ENCODE data around the gene MYOCD. TPM values are rescaled to one million over a fixed set of nuclear protein-coding genes. Genes with fewer than 3 reads are reported as not detected.

The MYOCD gene
- total and polyA plus RNA-seq, 12 donors: 7.0 to 111 (median 45.2) TPM

GRCh38 chr17:12693640-12694039 is 27.9 kb downstream of the MYOCD start:
- 39 to 48% methylated on average over 1 of the region's 1 CpG for WGBS, 2 donors

GRCh38 chr17:12706070-12706469 is 40.4 kb downstream of the MYOCD start:
- Histone ChIP-seq H3K4me1 (peaks cover 0 to 10% (median 0%) of the 10 kb centered on the region in 9 donors), H3K36me3 (peaks cover 0 to 15% (median 0%) of the 10 kb centered on the region in 9 donors), H3K27ac (peak overlapping the region in 2 of 10 donors; percentile 8 to 18), H3K27me3 (no peaks in the 10 kb centered on the region), H3K9me3 (peaks cover 0 to 7% (median 0%) of the 10 kb centered on the region in 11 donors), H3K4me3 (no peak overlapping the region)
- WGBS, 2 donors: 58 to 61% methylated on average over 4 of the region's 4 CpGs
- no peak for DNase-seq
- no peak for ATAC-seq
- intact Hi-C loops (cut with DNase I): no loop called here
- no peak for TF ChIP-seq CTCF (IDR thresholded peaks at IDR 0.05)

More at GRCh38 chr17:12693640-12694039, 27.9 kb downstream of the MYOCD start:
- H3K4me1 ChIP-seq: peaks cover 0 to 38% (median 8%) of the 10 kb centered on the region in 9 donors
- H3K36me3 ChIP-seq: no peaks in the 10 kb centered on the region
- H3K9me3 ChIP-seq: no peaks in the 10 kb centered on the region
- ATAC-seq (no peak), DNase-seq (no peak)
- H3K27ac ChIP-seq: no peak overlapping the region
- intact Hi-C loops (cut with DNase I): no loop called here
- H3K4me3 ChIP-seq: no peak overlapping the region
- no peak for TF ChIP-seq CTCF (IDR thresholded peaks at IDR 0.05)
- no peaks in the 10 kb centered on the region for H3K27me3 ChIP-seq

GRCh38 chr17:12709063-12709462 is 43.4 kb downstream of the MYOCD start:
- Histone ChIP-seq H3K4me3 (no peak overlapping the region), H3K27me3 (no peaks in the 10 kb centered on the region), H3K9me3 (peaks cover 0 to 3% (median 0%) of the 10 kb centered on the region in 11 donors), H3K4me1 (peaks cover 0 to 24% (median 12%) of the 10 kb centered on the region in 9 donors), H3K27ac (no peak overlapping the region), H3K36me3 (peaks cover 0 to 16% (median 0%) of the 10 kb centered on the region in 9 donors)
- DNase-seq: no peak
- ATAC-seq: no peak
- intact Hi-C loops (cut with DNase I): no loop called here
- TF ChIP-seq CTCF (IDR thresholded peaks at IDR 0.05): no peak

- intact Hi-C loops (cut with DNase I): no loop called here
- DNase-seq: no peak
- WGBS, 2 donors: 46 to 73% methylated on average over 4 of the region's 4 CpGs
- TF ChIP-seq CTCF (IDR thresholded peaks at IDR 0.05): no peak
- Histone ChIP-seq H3K27me3 (no peaks in the 10 kb centered on the region), H3K4me3 (no peak overlapping the region), H3K9me3 (no peaks in the 10 kb centered on the region), H3K4me1 (peaks cover 0 to 41% (median 19%) of the 10 kb centered on the region in 9 donors), H3K27ac (peak overlapping the region in 2 of 10 donors; percentile 10 to 30), H3K36me3 (peaks cover 0 to 20% (median 0%) of the 10 kb centered on the region in 9 donors)
- ATAC-seq: peak in 2 of 8 donors; percentile 31 to 54
Observed at GRCh38 chr17:12712415-12712814, 46.7 kb downstream of the MYOCD start.

Measured in heart right ventricle (tissue), 16 donors.